EH (cell line): ENCODE results near the gene MYO1B.

Source experiments
- DNase-seq: peaks from one replicate; pipeline ENCODE4 v3.0.0-alpha.2; 2015; ENCODE audit warnings: low read depth

The MYO1B gene

GRCh38 chr2:191321861-191322662 is 76.9 kb downstream of the MYO1B start:
- DNase-seq = peak; percentile 88

GRCh38 chr2:191322828-191323506 is 77.8 kb downstream of the MYO1B start:
- DNase-seq = no peak

- no peak for DNase-seq
Observed at GRCh38 chr2:191325651-191326365, 80.6 kb downstream of the MYO1B start.

- no peak for DNase-seq
Observed at GRCh38 chr2:191327484-191327883, 82.3 kb downstream of the MYO1B start.

- DNase-seq = no peak
Observed at GRCh38 chr2:191328150-191328809, 83.1 kb downstream of the MYO1B start.

GRCh38 chr2:191329841-191330240 is 84.6 kb downstream of the MYO1B start:
- DNase-seq = no peak

GRCh38 chr2:191333911-191334357 is 88.7 kb downstream of the MYO1B start:
- DNase-seq = peak; percentile 100

- DNase-seq = no peak
Observed at GRCh38 chr2:191335875-191336464, 90.8 kb downstream of the MYO1B start.

GRCh38 chr2:191341436-191341835 is 96.2 kb downstream of the MYO1B start:
- no peak for DNase-seq

GRCh38 chr2:191343796-191344338 is 98.7 kb downstream of the MYO1B start:
- no peak for DNase-seq

- peak; percentile 49 for DNase-seq
Observed at GRCh38 chr2:191345788-191346187, 100.6 kb downstream of the MYO1B start.

- no peak for DNase-seq
Observed at GRCh38 chr2:191347154-191347553, 102.0 kb downstream of the MYO1B start.

GRCh38 chr2:191347881-191348280 is 102.7 kb downstream of the MYO1B start:
- DNase-seq = peak; percentile 66

- DNase-seq = no peak
Observed at GRCh38 chr2:191349990-191350389, 104.8 kb downstream of the MYO1B start.

GRCh38 chr2:191350826-191351225 is 105.6 kb downstream of the MYO1B start:
- peak; percentile 64 for DNase-seq

GRCh38 chr2:191351298-191351697 is 106.1 kb downstream of the MYO1B start:
- DNase-seq = peak; percentile 75

- DNase-seq = peak; percentile 57
Observed at GRCh38 chr2:191351921-191352320, 106.7 kb downstream of the MYO1B start.

GRCh38 chr2:191352536-191352935 is 107.3 kb downstream of the MYO1B start:
- peak; percentile 88 for DNase-seq

- no peak for DNase-seq
Observed at GRCh38 chr2:191355170-191355758, 110.1 kb downstream of the MYO1B start.

GRCh38 chr2:191357678-191358077 is 112.5 kb downstream of the MYO1B start:
- no peak for DNase-seq
